Skeletal muscle cell (primary cell): ENCODE results near the gene SLC8A3.

Experiments used
- DNase-seq: peaks from one replicate; pipeline ENCODE4 v3.0.0-alpha.2; 2010; ENCODE audit warnings: low read depth
- H3K4me3 ChIP-seq: 2 replicates; pipeline ENCODE4 v1.5.1; 2011; ENCODE audit warnings: low read depth, mild to moderate bottlenecking, control low read depth, low read length, moderate library complexity

The SLC8A3 gene

GRCh38 chr14:70009961-70010360 lies 178.8 kb downstream of the SLC8A3 start:
- no peak overlapping the region for H3K4me3 ChIP-seq
- DNase-seq, result no peak

GRCh38 chr14:70008284-70009262 lies 180.2 kb downstream of the SLC8A3 start:
- DNase-seq, result no peak

GRCh38 chr14:70006699-70007098 lies 182.1 kb downstream of the SLC8A3 start:
- no peak overlapping the region for H3K4me3 ChIP-seq
- DNase-seq, result no peak

More at GRCh38 chr14:70008284-70009262, 180.2 kb downstream of the SLC8A3 start:
- no peak overlapping the region for H3K4me3 ChIP-seq

- no peak for DNase-seq
- H3K4me3 ChIP-seq, result no peak overlapping the region
Observed at GRCh38 chr14:70005281-70005805, 183.4 kb downstream of the SLC8A3 start.

GRCh38 chr14:70004791-70005190 lies 184.0 kb downstream of the SLC8A3 start:
- no peak overlapping the region for H3K4me3 ChIP-seq
- no peak for DNase-seq

GRCh38 chr14:70002589-70003346 lies 186.0 kb downstream of the SLC8A3 start:
- DNase-seq, result no peak
- no peak overlapping the region for H3K4me3 ChIP-seq

GRCh38 chr14:70000601-70001000 lies 188.2 kb downstream of the SLC8A3 start:
- no peak overlapping the region for H3K4me3 ChIP-seq
- DNase-seq, result no peak

- H3K4me3 ChIP-seq, result no peak overlapping the region
- peak; percentile 93 for DNase-seq
Observed at GRCh38 chr14:69999261-69999674, 189.5 kb downstream of the SLC8A3 start.

GRCh38 chr14:69997849-69998248 lies 190.9 kb downstream of the SLC8A3 start:
- H3K4me3 ChIP-seq, result no peak overlapping the region
- DNase-seq, result peak; percentile 90

GRCh38 chr14:69996216-69996615 lies 192.5 kb downstream of the SLC8A3 start:
- no peak overlapping the region for H3K4me3 ChIP-seq
- DNase-seq, result peak; percentile 61
